HG03439 (cell line): Measurements from ENCODE around the gene SEPTIN3.
"Not testable (repeated sequence)": the region's sequence is repeated elsewhere in the genome, so short reads cannot be mapped to it uniquely, and the experiment has no call there.

ENCODE experiments used
- ATAC-seq: cut with Tn5 transposase; IDR thresholded peaks from one replicate; pipeline ENCODE4 v1.9.1; 2021; ENCODE audit warnings: mild to moderate bottlenecking, moderate library complexity; ENCODE audit not compliant: unreplicated experiment

Gene SEPTIN3

DNA sequence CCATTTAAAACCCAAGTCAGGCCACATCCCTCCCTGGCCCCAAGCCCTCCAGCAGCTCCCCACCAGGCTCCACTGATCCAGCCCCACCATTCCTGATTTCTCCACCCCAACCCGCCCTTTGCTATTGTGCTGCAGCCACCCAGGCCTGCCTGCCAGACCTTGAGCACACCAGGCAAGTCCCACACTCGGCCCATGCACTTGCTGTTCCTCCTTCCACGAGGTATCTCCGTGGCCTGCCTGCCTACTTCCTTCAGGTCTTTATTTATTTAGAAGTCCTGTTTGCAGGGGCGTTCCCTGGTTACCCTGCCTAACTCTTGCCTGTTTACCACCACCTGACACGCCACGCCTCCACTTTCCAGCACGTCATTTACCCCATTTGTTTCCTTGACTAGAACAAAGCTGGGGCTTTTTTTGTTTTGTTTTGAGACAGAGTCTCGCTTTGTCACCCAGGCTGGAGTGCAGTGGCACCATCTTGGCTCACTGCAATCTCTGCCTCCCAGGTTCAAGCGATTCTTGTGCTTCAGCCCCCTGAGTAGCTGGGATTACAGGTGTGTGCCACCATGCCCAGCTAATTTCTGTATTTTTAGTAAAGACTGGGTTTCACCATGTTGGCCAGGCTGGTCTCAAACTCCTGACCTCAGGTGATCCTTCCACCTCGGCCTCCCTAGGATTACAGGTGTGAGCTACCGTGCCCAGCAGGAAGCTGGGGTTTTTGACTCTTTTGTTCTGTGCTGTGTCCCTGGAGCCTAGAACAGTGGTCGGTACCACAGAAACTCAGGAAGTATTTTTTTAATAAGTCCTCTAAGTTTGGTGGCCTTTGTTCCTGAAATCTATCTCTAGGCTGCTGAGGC, 29.0 kb upstream of the SEPTIN3 start:
- peak; percentile 51 for ATAC-seq

DNA sequence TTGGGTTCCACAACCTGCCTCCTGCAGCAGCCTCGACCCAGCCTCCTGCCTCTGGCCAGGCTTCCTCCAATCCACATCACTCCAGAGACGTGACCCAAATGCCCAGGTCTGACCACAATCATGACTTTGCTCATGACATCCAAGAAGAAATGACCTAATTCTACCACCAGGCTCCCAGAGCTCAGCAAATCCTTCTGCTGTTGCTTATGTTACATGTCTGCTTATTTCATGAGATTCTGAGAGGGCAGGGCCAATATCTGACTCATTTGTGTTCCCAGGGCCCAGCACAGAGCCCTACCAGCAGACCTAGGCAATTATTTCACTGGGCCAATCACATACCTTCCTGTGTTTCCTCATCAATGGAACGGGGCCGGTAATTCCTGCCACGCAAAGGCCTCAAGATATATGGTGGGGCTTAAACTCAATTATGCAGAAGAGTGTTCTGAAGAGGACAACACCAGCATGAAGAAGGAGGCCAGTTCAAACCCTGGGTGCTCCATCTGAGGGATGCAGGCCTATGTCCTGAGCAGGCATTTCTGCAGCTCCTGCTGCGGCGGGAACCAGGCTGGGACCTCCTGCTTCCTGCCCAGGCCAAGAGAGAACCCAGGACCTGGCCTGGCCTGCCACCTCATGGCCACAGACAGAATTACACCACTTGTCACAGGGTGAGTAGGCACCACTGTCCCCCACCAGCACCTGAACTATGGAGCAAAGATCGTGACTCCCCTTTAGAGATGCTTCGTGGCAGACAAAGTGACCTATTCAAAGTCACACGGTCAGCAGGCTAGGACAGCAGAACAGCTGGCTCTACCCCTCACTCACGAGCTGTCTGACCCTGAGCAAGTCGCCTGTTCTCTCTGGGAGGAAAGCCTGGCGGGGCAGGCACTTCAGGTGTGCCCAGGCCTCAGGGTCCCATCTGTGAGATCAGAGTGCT, 28.1 kb upstream of the SEPTIN3 start:
- ATAC-seq, result peak; percentile 37

DNA sequence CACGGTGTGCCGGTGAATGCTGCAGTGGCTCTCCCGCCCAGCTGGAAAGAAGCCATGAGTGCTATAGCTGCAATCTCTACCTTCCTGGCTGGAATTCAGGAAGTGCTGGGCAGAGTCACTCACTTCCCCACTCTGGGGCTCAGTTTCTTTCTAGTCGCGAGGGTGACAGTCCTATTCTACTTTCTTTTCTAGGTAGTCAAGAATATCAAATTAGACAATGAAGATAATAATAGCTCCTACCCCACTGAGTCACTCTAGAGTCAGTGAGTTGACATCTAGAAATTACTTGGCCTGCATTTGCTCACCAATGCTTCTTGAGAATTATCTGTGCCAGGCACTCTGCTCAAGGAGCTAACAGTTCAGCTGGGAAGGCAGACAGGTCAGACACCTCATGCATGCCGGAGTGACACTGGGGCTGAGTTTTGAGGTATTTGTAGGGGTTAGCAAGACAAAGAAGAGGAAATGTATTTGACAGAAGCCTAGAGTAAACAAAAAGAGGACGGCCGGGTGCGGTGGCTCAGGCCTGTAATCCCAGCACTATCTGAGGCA, 25.5 kb upstream of the SEPTIN3 start:
- ATAC-seq, result no peak

DNA sequence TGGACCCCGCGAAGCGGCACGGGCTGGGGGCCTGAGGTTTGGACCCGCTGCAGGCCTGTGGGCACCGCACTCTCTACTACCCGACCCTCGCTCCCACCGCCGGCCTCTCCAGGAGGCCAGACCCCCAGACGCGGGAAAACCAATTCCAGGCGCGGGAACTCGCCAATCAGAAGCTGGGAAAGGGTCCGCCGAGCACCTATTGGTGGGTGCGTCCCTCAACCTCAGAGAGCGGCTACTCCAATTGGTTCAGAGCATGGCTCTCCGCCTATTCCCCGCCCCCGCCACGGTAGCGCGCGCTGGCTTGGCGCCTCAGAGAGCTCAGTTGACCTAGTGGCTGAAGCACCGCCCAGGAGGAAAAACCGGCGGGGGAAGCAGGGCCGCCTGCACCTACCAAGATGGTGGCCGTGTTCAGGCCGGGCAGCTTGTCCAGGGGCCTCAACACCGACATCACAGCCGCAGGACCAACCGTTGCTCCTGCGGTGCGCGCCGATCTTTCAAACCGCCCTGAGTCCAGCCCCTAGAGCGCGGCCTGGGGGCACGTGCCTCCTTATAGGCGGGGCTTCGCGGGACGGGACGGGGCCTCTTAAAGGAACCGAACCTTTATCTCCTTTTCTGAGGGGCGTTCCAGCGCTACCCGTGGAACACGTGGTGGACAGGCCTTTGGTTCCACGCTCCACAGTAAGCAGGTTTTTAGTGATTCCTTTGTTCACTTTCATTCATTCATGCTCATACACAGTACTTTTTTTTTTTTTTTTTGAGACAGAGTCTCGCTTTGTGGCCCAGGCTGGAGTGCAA, 22.4 kb upstream of the SEPTIN3 start, which contains the start of gene CENPM:
Gene CENPM (minus strand): TSS at position 524 of the 795 bp plus-strand sequence. CDS start 76 bp downstream, at position 448.
- ATAC-seq, result peak; percentile 74

DNA sequence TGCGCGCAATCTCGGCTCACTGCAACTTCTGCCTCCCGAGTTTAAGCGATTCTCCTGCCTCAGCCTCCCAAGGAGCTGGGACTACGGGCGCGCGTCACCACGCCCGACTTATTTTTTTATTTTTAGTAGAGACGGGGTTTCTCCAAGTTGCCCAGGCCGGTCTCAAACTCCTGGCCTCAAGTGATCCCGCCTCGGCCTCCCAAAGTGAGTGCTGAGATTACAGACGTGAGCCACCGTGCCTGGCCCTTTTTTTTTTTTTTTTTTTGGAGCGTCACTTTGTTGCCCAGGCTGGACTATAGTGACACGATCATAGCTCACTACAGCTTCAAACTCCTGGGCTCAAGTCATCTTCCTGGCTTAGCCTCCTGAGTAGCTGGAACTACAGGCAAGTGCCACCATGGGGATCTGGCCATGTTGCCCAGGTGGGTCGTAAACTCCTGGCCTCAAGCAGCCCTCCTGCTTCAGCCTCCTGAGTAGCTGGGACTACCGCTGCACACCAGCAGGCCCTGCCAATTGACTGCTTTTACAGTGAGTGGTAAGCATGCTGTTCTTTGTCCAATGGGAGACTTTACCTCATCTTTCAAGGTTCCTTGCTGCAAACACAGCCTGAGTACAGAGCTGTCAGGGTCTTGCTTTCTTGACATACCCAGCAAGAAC, 21.7 kb upstream of the SEPTIN3 start:
- ATAC-seq, result no peak

DNA sequence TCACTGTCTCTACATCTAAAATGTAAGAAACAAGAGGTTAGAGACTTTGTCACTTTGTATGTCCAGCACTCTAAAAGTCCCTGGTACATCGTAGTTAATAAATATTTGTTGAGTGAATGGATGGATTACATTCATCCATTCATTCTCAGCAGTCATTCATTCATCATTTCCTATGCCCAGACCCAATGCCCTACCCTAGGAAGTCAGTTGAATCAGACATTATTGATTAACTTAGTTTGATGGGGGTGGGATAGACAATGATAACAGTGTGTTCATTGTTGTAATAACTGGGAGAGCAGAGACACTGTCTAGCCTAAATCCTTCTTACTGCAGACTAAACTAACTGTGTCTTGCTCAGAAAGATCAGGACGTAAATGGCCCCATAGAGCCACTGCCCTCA, 21.1 kb upstream of the SEPTIN3 start:
- ATAC-seq, result no peak

DNA sequence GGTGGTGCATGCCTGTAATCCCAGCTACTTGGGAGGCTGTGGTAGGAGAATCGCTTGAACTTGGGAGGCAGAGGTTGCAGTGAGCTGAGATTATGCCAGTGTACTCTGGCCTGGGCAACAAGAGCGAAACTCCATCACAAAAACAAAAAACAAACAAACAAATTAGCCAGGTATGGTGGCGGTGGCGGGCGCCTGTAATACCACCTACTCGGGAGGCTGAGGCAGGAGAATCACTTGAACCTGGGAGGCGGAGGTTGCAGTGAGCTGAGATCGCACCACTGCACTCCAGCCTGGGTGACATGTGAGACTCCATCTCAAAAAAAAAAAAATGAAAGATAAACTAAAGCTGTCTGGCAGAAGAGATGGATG, 20.3 kb upstream of the SEPTIN3 start:
- not testable (repeated sequence) for ATAC-seq

DNA sequence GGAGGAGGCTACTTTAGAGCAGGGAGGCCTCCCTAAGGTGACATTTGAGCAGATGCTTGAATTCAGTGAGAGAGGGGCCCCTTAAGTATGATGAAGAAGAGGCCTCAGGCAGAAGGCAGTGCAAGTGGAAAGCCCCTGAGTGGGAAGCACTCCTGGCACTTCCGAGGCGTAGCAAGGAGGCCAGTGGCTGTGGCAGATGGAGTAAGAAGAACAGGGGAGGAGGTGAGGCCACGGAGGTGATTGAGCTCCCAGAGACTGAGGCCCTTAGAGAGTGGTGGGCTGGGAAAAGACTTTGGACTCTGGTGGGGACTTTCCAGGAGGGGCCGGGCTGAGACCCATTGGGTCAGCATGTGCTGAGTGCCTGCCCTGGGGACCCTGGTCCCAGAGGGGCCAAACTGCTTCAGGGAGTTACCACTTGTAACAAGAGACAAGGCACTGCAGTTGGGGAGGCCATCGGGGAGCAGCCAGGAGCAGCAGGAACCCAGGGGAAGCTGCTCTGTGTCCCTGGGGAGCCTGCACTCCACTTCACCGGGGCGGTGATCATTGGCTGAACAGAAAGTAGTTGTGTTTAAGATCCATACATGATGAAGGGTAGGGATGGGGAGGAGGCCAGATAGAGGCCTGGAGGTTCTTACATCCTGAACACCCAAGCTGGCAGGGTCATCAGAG, 19.8 kb upstream of the SEPTIN3 start:
- ATAC-seq, result no peak

DNA sequence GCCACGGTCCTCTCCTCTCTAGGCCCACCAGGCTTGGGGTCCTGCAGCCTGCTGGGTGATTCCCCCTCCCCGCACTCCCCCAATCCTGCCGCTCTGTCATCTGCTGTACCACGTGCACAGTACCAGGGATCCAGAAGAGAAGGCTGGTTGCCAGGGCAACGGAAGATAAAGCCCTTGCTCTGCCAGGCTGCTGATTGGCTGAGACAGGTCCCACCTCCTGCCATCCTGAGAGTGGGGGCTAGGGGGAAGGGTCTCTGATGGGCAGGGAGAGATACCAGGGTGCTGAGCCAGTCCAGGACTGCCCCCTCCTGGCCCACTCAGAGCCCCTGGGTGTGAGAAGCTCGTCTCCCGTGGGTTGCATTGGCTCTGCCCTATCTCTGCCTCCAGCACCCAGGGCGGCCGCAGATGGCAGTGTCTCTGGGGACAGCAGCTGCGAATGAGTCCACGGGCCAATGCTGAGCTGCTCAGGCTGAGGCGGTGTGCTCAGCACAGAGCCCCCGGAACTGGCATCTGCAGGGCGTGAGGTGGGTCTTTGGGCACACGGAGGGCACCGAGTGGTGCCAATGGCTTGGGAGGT, 17.3 kb upstream of the SEPTIN3 start, which contains the start of gene SMIM45:
Gene SMIM45 (plus strand): TSS at position 253 of the 577 bp plus-strand sequence.
- no peak for ATAC-seq

DNA sequence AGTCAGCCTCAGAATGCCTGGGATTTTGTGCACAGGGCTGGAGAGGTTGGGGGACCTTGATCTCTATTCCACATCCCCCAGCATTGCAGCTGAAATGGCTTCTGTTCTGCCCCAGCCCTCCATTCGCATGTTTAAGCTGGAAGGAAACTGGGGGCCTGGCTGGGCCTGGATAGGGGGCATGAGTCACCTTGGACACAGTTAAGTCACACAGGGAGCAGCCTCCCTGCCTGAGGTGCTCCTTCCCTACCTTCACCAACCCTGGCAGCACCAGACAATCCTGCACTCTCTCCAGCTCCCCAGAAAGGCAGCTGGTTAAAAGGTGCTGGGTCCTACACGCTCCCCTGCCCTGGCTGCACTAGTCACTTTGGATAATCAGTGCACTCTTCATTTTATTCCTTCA, 16.5 kb upstream of the SEPTIN3 start:
- no peak for ATAC-seq

DNA sequence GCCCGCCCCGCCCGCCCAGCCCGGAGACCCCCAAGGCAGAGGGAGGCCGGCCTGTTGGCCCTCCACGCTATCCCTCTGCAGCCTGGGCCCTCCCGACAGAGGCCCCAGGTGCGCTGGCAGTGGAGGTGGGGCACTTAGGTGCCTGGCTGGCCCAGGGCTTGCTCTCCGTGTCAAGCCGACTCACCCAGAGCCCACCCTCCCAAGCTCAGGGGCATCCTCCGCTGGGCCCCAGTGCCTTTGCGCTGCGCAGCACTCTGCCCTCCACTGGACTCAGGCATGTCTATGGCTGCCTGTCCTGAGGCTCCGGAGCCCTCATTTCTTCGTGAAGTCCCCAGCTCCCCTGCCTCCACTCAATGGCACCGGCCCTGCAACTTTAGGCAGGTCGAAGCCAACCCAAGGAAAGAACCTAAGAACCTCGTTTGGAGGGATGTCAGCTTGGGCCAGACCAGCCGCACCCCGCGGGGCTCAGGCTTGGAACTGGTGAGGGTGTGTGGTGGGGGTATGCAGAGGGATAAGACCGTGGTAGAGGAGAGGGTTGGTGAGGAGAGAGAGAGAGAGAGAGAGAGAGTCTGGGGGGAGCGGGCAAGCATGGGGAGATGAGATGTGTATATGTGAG, 11.2 kb upstream of the SEPTIN3 start:
- ATAC-seq, result peak; percentile 24

DNA sequence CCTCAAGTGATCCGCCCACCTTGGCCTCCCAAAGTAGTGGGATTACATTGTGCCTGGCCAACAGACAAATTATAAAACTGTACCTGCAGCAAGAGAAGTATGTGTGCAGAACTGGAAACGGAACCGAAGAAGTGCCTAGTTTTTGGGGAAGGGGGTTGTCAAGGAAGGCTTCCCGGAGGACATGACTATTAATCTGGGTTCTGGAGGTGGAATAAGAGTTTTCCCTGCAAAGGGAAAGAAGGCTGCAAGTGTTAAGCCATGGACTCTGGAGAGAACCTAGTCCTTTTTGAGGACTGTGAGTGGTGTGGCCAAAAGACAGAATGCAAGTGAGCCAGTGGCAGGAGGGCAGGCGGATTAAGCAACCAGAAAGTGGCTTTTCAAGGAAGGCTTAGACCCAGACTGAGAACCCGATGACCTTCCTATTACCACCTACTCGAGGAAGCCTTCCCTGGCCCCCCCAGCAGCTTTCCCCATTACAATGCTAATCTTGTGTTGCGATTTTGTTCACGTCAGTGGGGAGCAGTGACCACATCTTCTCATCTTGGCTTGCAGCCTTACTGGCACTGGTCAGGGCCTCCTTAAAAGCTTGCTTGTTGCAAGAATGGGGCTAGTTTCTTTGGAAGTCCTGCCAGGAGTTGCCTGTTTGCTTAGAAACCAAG, 5.7 kb upstream of the SEPTIN3 start:
- ATAC-seq, result no peak

DNA sequence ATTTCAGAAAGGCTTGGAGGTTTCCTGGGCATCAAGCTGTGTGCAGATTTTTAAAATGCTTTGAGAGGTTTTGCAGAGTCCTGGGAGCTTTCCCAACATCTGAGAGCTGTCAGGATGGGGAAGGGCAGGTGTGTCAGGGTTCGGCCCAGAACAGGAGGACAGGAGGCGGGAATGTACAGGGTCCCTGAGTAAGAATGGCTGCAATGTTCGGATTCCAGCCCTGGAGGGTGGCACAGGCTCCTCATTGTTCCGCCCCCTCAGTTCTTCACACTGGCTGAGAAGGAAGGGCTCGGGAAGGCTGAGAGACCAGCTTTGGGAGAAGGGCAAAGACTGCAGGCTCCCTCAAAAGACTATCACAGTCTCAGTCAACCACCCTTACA, 5.1 kb upstream of the SEPTIN3 start:
- no peak for ATAC-seq

DNA sequence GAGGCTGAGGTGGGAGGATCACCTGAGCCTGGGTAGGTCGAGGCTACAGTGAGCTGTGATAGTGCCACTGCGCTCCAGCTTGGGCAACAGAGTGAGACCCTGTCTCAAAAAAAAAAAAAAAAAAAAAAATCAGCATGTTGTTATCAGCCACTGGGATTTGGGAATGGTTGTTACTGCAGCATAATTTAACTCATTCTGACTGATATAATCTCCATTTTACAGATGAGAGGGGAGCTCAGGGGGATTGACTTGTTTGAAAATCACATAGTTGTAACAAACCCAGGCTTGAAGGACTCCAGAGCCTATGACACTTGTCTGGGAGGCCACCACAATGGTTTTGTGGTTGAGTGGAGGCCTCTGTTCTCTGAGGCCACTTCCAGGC, 3.0 kb upstream of the SEPTIN3 start:
- ATAC-seq, result no peak

DNA sequence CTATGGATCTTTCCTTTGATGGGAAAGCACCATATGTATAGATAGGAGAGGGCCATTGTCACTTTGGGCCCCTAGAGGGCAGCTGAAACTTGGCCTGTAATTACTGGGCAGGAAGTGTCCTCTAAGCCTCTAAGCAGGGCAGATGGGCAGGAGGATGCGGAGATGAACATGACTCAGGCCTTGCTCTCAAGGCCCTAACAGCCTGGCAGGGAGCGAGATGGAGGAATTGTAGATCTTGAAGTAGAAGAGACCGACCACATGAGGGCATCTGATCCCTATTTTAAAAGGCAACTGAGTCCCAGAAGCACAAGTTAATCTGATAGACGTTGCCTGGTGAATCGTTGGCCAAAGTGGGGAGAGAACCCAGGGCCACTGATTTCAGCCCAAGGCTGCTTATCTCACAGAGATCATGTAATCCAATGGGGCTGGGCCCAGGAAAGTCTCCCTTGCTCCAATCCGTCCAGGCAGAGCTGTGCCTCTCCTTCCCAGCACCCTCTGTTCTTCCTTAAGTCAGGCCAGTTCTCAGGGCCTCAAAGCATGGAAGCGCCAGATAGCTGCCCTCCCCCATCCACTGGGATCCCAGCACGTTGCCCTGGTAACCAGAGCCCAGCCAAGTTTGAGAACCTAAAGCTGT, 2.5 kb upstream of the SEPTIN3 start:
- no peak for ATAC-seq

DNA sequence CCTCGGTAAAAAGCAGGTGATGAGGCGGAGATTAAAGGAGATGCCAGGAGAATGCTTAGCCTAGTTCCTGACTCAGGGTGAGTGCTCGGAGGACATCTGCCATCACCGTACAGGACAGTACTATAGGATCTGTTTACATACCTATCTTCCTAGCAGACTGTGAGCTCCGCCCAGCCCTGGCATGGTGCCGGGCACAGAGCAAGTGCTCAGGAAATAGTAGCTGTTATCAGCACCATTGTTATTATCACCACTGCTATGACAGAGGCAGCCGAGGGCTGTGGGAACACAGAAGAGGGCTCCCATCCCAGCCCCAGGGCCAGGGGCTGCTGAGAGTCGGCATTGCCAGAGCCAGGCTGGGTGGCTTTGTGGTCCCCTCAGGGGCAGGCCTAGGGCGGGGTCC, 642 bp upstream of the SEPTIN3 start:
- no peak for ATAC-seq

DNA sequence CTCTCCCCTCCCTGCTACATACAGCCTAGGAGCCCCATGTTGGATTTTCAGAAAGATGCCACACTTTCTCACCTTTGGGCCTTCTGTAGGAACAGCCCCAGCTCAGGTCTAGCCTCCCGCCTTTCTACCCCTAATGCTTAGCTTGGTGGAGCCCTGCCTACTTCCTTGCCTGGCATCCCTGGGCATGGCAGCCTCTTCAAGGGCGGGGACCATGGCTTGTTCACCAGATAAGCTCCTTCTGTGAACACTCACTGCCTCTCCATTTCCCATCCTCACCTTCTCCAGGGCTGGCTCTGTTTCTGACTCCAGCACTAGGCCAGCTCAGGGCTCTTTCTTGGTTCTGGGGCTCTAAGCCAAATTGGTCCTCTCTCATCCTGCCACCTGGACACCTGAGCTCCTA, 1.4 kb downstream of the SEPTIN3 start:
- ATAC-seq, result no peak

DNA sequence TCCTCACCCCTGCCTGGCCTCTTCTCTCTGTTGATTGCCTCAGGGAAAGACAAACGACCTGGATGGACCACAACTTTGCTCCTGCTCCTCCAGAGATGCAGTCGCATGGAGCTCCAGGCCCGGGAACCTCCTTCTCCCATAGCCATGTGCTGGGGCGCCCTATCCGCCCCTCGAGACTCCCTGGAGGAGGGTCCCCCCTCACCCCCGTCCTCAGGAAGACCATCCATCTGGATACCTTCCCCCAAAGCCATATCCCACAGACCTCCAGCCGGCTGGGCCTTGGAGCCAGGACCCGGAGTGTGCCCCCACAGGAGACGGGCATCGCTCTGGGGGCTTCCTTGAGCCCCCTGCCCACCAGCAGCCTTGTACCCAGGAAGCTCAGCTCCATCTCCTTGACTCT, 2.2 kb downstream of the SEPTIN3 start:
- no peak for ATAC-seq
